A673 (cell line): ENCODE measurements around the gene MSI2.

ENCODE experiments used
- EZH2 ChIP-seq: fragments of 200-600 bp; sonication (generic); IDR thresholded peaks from 2 replicates; pipeline ENCODE4 v1.6.1; 2017; ENCODE audit warnings: borderline replicate concordance, low read depth, mild to moderate bottlenecking, mixed read lengths, antibody characterized with exemption, low read length; ENCODE audit not compliant: poor library complexity, severe bottlenecking
- TF ChIP-seq, protein P1 (sequence below): fragments of 300-800, 200-600 bp; sonication (generic); conservative IDR thresholded peaks from 2 replicates; pipeline ENCODE4 v1.5.1; 2017; ENCODE audit warnings: low read depth, mild to moderate bottlenecking, antibody characterized with exemption, low read length, moderate library complexity, mixed read lengths

DNA sequence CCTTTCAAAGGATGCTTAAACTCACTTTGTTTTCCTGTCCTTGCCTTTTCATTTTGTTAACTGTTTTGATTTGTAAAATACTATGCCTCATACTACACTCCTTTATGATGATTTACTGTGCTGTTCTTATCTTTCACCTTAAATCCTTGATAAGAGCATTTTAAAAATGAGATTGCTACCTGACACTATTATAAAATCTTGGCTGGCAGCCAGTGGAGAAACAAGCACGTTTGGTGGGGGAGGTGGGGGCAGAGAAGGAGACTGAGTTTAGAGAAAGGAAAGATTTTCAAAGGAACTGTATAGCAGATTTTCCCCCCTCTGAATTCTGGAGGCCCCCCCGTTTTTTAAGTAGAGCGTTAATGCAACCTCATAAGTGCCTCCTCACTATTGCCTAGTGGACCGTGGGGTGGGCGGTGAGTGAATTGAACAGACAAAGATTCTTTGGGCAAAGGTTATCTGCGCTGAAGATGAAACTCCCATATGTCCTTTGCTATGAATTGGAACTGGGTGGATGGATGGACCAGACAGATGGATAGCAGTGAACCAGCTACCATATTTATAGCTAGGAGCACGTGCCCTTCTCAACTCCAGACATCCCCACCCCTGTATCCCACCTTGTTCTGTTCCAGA, 288.6 kb downstream of the MSI2 start:
- TF ChIP-seq, protein P1, sequence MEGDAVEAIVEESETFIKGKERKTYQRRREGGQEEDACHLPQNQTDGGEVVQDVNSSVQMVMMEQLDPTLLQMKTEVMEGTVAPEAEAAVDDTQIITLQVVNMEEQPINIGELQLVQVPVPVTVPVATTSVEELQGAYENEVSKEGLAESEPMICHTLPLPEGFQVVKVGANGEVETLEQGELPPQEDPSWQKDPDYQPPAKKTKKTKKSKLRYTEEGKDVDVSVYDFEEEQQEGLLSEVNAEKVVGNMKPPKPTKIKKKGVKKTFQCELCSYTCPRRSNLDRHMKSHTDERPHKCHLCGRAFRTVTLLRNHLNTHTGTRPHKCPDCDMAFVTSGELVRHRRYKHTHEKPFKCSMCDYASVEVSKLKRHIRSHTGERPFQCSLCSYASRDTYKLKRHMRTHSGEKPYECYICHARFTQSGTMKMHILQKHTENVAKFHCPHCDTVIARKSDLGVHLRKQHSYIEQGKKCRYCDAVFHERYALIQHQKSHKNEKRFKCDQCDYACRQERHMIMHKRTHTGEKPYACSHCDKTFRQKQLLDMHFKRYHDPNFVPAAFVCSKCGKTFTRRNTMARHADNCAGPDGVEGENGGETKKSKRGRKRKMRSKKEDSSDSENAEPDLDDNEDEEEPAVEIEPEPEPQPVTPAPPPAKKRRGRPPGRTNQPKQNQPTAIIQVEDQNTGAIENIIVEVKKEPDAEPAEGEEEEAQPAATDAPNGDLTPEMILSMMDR, result no peak
- no peak for TF ChIP-seq EZH2
